ENCODE data around the gene OR12D1.

- TF ChIP-seq CTCF (IDR thresholded peaks at IDR 0.05; ENCODE audit: insufficient read depth, low read length, poor library complexity, severe bottlenecking): no peak
- TF ChIP-seq EZH2phosphoT487 (conservative IDR thresholded peaks at IDR 0.05; ENCODE audit: low read length): no peak
Observed at GRCh38 chr6:29414588-29414987, at the start of gene OR12D1.

Measured in SU-DHL-6 (cell line).